Fibroblast of lung (primary cell): Measurements from ENCODE around the gene TM2D1. TPM values are rescaled to one million over a fixed set of nuclear protein-coding genes. Genes with fewer than 3 reads are reported as not detected.

ENCODE experiments used
- DNase-seq, 2 donors: peaks; one replicate each; pipeline versions ENCODE4 v3.0.0 to v3.0.0-alpha.2; 2010; ENCODE audit warnings: low read depth in 2 of 2
- H2AFZ ChIP-seq: 2 replicates; pipeline ENCODE4 v1.5.1; 2012; ENCODE audit warnings: low read length, control low read depth, inconsistent platforms
- H3K27ac ChIP-seq: 2 replicates; pipeline ENCODE4 v1.5.1; 2011; ENCODE audit warnings: low read length, control low read depth; ENCODE audit not compliant: insufficient read depth
- H3K27me3 ChIP-seq: 2 replicates; pipeline ENCODE4 v1.5.1; 2011; ENCODE audit warnings: mild to moderate bottlenecking, low read length; ENCODE audit not compliant: control insufficient read depth, insufficient read depth
- H3K36me3 ChIP-seq: 2 replicates; pipeline ENCODE4 v1.5.1; 2011; ENCODE audit warnings: low read length; ENCODE audit not compliant: control insufficient read depth, insufficient read depth
- H3K4me1 ChIP-seq: 2 replicates; pipeline ENCODE4 v1.5.1; 2011; ENCODE audit warnings: low read length; ENCODE audit not compliant: control insufficient read depth, insufficient read depth; ENCODE audit errors: extremely low read depth
- H3K4me2 ChIP-seq: 2 replicates; pipeline ENCODE4 v1.5.1; 2011; ENCODE audit warnings: low read length, control low read depth; ENCODE audit not compliant: insufficient read depth; ENCODE audit errors: extremely low read depth
- H3K4me3 ChIP-seq, 4 experiments: fragments of 200-600 bp in 1 of 4; sonication (generic) in 1 of 4; replicated peaks in 1 of 4; 2 replicates each; pipeline ENCODE4 v1.5.1; 2011 to 2016; ENCODE audit warnings: low read length in 4 of 4, low read depth in 3 of 4, mild to moderate bottlenecking in 3 of 4, control low read depth in 2 of 4, inconsistent platforms in 1 of 4, mixed read lengths in 1 of 4; ENCODE audit not compliant: insufficient read depth in 1 of 4; ENCODE audit errors: control extremely low read depth in 1 of 4
- H3K79me2 ChIP-seq: 2 replicates; pipeline ENCODE4 v1.5.1; 2012; ENCODE audit warnings: mild to moderate bottlenecking, low read length, inconsistent platforms; ENCODE audit not compliant: control insufficient read depth, insufficient read depth
- H3K9ac ChIP-seq: 2 replicates; pipeline ENCODE4 v1.5.1; 2011; ENCODE audit warnings: mild to moderate bottlenecking, low read length, control low read depth; ENCODE audit not compliant: insufficient read depth
- H3K9me3 ChIP-seq: 2 replicates; pipeline ENCODE4 v1.5.1; 2012; ENCODE audit warnings: low read depth, low read length; ENCODE audit not compliant: control insufficient read depth, insufficient read depth
- H4K20me1 ChIP-seq: 2 replicates; pipeline ENCODE4 v1.5.1; 2011; ENCODE audit warnings: low read length; ENCODE audit not compliant: control insufficient read depth, insufficient read depth; ENCODE audit errors: extremely low read depth
- EZH2 ChIP-seq: IDR thresholded peaks from 2 replicates; pipeline ENCODE4 v1.5.1; 2012; ENCODE audit warnings: low read length, control low read depth, mild to moderate bottlenecking; ENCODE audit errors: missing control alignments
- polyA plus RNA-seq, 2 donors: library from polyadenylated mRNA; depleted of rRNA in 1 of 2; stranded (reverse) in 1 of 2; unstranded in 1 of 2; fragments of >200 nt; gene quantifications; 2 replicates each; pipeline ENCODE4 v1.2.1, GENCODE V29; 2011 to 2012; ENCODE audit warnings: missing spikeins in 1 of 2
- total RNA-seq: library from RNA; depleted of rRNA; stranded (reverse); fragments of >200 nt; gene quantifications from 2 replicates; pipeline ENCODE4 v1.2.1, GENCODE V29; 2014
- TF ChIP-seq, protein P1 (sequence below), 2 donors: IDR thresholded peaks in 1 of 2; conservative IDR thresholded peaks in 1 of 2; 1 replicate in 1 of 2; 2 replicates in 1 of 2; pipeline ENCODE4 v1.5.1; 2011 to 2012; ENCODE audit warnings: low read length in 2 of 2, control low read depth in 1 of 2, inconsistent platforms in 1 of 2, low read depth in 1 of 2, mild to moderate bottlenecking in 1 of 2

The TM2D1 gene
- total and polyA plus RNA-seq, 2 donors (not counting 1 experiment from before 2014, with no cell fraction given), result 58.6 to 82.0 TPM

DNA sequence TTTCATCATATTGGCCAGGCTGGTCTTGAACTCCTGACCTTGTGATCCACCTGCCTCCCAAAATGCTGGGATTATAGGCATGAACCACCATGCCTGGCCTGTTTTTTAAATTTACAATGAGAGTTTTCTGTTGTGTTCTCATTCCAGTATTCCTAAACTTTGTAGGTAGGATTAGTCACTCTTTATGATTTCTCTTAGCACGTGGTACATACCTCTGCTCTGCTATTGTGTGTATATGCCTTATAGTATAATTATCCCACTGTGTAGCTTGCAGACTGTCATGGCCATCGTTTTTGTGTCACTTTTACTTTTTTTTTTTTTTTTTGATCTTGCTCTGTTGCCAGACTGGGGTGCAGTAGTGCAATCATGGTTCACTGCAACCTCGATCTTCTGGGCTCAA, 31.8 kb upstream of the TM2D1 start:
- no peak for TF ChIP-seq EZH2
- TF ChIP-seq, protein P1, sequence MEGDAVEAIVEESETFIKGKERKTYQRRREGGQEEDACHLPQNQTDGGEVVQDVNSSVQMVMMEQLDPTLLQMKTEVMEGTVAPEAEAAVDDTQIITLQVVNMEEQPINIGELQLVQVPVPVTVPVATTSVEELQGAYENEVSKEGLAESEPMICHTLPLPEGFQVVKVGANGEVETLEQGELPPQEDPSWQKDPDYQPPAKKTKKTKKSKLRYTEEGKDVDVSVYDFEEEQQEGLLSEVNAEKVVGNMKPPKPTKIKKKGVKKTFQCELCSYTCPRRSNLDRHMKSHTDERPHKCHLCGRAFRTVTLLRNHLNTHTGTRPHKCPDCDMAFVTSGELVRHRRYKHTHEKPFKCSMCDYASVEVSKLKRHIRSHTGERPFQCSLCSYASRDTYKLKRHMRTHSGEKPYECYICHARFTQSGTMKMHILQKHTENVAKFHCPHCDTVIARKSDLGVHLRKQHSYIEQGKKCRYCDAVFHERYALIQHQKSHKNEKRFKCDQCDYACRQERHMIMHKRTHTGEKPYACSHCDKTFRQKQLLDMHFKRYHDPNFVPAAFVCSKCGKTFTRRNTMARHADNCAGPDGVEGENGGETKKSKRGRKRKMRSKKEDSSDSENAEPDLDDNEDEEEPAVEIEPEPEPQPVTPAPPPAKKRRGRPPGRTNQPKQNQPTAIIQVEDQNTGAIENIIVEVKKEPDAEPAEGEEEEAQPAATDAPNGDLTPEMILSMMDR (conservative IDR thresholded peaks at IDR 0.05 in 1 of 2, IDR thresholded peaks at IDR 0.05 in 1 of 2; ENCODE audit: low read depth in 1 of 2, low read length in 2 of 2), result no peak
- H3K4me1 ChIP-seq, result no peaks in the 10 kb centered on the region
- no peaks in the 10 kb centered on the region for H3K79me2 ChIP-seq
- no peak overlapping the region for H3K4me2 ChIP-seq
- H3K27ac ChIP-seq, result no peak overlapping the region
- H4K20me1 ChIP-seq, result no peaks in the 10 kb centered on the region
- no peaks in the 10 kb centered on the region for H3K9me3 ChIP-seq
- no peak for DNase-seq
- H3K4me3 ChIP-seq, result no peak overlapping the region
- H3K27me3 ChIP-seq, result no peaks in the 10 kb centered on the region
- no peak overlapping the region for H3K9ac ChIP-seq
- H2AFZ ChIP-seq, result no peak overlapping the region
- H3K36me3 ChIP-seq, result no peaks in the 10 kb centered on the region

DNA sequence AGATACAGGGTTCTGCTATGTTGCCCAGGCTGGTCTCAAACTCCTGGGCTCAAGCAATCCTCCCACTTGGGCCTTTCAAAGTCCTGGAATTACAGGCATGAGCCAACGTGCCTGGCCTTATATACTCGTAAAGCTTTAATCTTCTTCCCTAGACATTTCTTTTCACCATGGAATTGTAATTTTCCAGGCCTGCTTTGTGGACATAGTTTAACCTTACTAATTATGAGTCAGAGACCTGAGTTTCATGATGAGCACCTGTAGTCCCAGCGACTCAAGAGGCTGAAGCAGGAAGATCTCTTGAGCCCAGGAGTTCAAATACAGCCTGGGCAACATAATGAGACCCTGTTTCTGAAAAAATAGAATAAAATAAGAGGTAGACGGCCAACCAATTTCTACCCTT, 29.6 kb upstream of the TM2D1 start:
- TF ChIP-seq, protein P1 (conservative IDR thresholded peaks at IDR 0.05 in 1 of 2, IDR thresholded peaks at IDR 0.05 in 1 of 2; ENCODE audit: low read depth in 1 of 2, low read length in 2 of 2), result no peak
- no peak for TF ChIP-seq EZH2
- Histone ChIP-seq H4K20me1 (no peaks in the 10 kb centered on the region), H3K9me3 (no peaks in the 10 kb centered on the region), H2AFZ (no peak overlapping the region), H3K4me1 (no peaks in the 10 kb centered on the region), H3K36me3 (no peaks in the 10 kb centered on the region), H3K4me2 (no peak overlapping the region), H3K9ac (no peak overlapping the region), H3K4me3 (no peak overlapping the region), H3K79me2 (no peaks in the 10 kb centered on the region), H3K27me3 (no peaks in the 10 kb centered on the region), H3K27ac (no peak overlapping the region)
- DNase-seq, result no peak

- no peaks in the 10 kb centered on the region for H3K4me1 ChIP-seq
- no peak for DNase-seq
- H3K27me3 ChIP-seq, result no peaks in the 10 kb centered on the region
- TF ChIP-seq, protein P1 (conservative IDR thresholded peaks at IDR 0.05 in 1 of 2, IDR thresholded peaks at IDR 0.05 in 1 of 2; ENCODE audit: low read depth in 1 of 2, low read length in 2 of 2), result no peak
- no peak for TF ChIP-seq EZH2
- no peak overlapping the region for H3K4me2 ChIP-seq
- no peak overlapping the region for H3K4me3 ChIP-seq
- no peaks in the 10 kb centered on the region for H3K79me2 ChIP-seq
- H3K36me3 ChIP-seq, result no peaks in the 10 kb centered on the region
- H4K20me1 ChIP-seq, result no peaks in the 10 kb centered on the region
- H3K9ac ChIP-seq, result no peak overlapping the region
- H3K27ac ChIP-seq, result no peak overlapping the region
- H3K9me3 ChIP-seq, result no peaks in the 10 kb centered on the region
- H2AFZ ChIP-seq, result no peak overlapping the region
Observed at GRCh38 chr1:61753998-61754508, 29.1 kb upstream of the TM2D1 start.
